ENCODE results near the gene TNFAIP8L2.

DNA sequence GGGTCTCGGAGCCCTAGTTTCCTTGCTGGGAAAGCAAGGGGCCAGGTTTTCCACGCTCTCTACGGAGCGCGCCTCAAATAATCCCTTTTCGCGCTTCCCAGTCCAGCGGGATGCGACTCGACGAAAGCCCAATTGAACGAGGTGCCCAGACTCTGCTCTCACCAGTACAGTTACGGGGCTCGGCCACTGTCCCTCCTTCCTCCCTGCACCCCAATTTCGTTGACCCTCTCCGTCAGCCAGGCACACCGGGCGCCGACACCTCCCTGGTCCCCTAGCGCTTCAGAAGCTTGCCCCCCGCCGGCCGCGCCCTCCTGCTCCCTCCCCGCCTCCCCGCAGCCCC, 10.4 kb upstream of the TNFAIP8L2 start:
- TF ChIP-seq, protein P1, sequence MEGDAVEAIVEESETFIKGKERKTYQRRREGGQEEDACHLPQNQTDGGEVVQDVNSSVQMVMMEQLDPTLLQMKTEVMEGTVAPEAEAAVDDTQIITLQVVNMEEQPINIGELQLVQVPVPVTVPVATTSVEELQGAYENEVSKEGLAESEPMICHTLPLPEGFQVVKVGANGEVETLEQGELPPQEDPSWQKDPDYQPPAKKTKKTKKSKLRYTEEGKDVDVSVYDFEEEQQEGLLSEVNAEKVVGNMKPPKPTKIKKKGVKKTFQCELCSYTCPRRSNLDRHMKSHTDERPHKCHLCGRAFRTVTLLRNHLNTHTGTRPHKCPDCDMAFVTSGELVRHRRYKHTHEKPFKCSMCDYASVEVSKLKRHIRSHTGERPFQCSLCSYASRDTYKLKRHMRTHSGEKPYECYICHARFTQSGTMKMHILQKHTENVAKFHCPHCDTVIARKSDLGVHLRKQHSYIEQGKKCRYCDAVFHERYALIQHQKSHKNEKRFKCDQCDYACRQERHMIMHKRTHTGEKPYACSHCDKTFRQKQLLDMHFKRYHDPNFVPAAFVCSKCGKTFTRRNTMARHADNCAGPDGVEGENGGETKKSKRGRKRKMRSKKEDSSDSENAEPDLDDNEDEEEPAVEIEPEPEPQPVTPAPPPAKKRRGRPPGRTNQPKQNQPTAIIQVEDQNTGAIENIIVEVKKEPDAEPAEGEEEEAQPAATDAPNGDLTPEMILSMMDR (conservative IDR thresholded peaks at IDR 0.05) = no peak
- no peak for TF ChIP-seq ZFX (IDR thresholded peaks at IDR 0.05)

All from C4-2B (cell line).